Vagina (tissue), 2 donors: Measurements from ENCODE around the gene LAMTOR5.

ENCODE experiments used
- POLR2A ChIP-seq, 2 donors: fragments of 450-650 bp; IDR thresholded peaks; one replicate each; pipeline ENCODE4 v1.6.1; 2017; ENCODE audit warnings: antibody characterized with exemption in 2 of 2, mild to moderate bottlenecking in 2 of 2, moderate library complexity in 2 of 2
- TF ChIP-seq, protein P1 (sequence below), 3 experiments: fragments of 450-650 bp in 2 of 3; fragments of 200-600 bp in 1 of 3; sonication (generic) in 1 of 3; IDR thresholded peaks; one replicate each; pipeline ENCODE4 v1.5.1; 2017 to 2019; ENCODE audit warnings: antibody characterized with exemption in 3 of 3, mild to moderate bottlenecking in 2 of 3, moderate library complexity in 2 of 3

DNA sequence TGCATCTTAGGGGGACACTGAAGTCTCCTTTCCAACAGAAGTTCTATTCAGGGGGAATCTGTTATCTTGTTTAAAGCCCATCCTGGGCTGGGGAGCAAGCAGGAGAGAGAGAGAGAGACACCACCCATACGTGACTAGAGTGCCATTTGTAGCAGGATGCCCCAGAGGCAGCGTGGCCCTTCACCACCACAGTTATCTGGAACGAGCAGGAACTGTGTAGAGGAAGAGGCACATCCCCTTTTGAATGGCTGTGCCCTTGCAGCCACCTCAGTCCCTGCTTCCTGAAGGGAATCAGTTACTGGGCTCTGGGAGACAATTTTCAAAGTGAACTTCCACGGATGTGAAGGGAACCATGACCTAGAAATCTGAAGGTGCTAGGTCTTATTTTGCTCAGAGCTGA lies 19.4 kb upstream of the LAMTOR5 start:
- TF ChIP-seq, protein P1, sequence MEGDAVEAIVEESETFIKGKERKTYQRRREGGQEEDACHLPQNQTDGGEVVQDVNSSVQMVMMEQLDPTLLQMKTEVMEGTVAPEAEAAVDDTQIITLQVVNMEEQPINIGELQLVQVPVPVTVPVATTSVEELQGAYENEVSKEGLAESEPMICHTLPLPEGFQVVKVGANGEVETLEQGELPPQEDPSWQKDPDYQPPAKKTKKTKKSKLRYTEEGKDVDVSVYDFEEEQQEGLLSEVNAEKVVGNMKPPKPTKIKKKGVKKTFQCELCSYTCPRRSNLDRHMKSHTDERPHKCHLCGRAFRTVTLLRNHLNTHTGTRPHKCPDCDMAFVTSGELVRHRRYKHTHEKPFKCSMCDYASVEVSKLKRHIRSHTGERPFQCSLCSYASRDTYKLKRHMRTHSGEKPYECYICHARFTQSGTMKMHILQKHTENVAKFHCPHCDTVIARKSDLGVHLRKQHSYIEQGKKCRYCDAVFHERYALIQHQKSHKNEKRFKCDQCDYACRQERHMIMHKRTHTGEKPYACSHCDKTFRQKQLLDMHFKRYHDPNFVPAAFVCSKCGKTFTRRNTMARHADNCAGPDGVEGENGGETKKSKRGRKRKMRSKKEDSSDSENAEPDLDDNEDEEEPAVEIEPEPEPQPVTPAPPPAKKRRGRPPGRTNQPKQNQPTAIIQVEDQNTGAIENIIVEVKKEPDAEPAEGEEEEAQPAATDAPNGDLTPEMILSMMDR (IDR thresholded peaks at IDR 0.05) = no peak
- no peak for TF ChIP-seq POLR2A (IDR thresholded peaks at IDR 0.05)
